Kidney (tissue), 14 donors: ENCODE data around the gene FANCC. TPM values are rescaled to one million over a fixed set of nuclear protein-coding genes. Genes with fewer than 3 reads are reported as not detected.

Experiments used
- DNase-seq, 5 donors: peaks; one replicate each; pipeline ENCODE4 v3.0.0-alpha.2; 2013 to 2020
- FAIRE-seq: peaks from 2 replicates; lab custom pipeline; 2012; peaks lifted over from hg19 to GRCh38; lab: Jason Lieb, UNC
- H3K27ac ChIP-seq, 2 donors: one replicate each; pipeline ENCODE4 v1.7.0; 2013; ENCODE audit warnings: low read depth in 2 of 2, low read length in 2 of 2, inconsistent platforms in 1 of 2
- H3K27me3 ChIP-seq: one replicate; pipeline ENCODE4 v1.7.1; 2013; ENCODE audit warnings: low read length, inconsistent platforms; ENCODE audit not compliant: control insufficient read depth, insufficient read depth
- H3K36me3 ChIP-seq, 3 donors: one replicate each; pipeline versions ENCODE4 v1.7.0 to v1.7.1; 2013; ENCODE audit warnings: low read length in 3 of 3, control low read depth in 1 of 3, inconsistent platforms in 1 of 3; ENCODE audit not compliant: insufficient read depth in 3 of 3, control insufficient read depth in 2 of 3
- H3K4me1 ChIP-seq, 3 donors: one replicate each; pipeline versions ENCODE4 v1.7.0 to v1.7.1; 2013; ENCODE audit warnings: low read length in 3 of 3, inconsistent platforms in 1 of 3, low read depth in 1 of 3; ENCODE audit not compliant: control insufficient read depth in 2 of 3, insufficient read depth in 2 of 3
- H3K4me3 ChIP-seq, 3 donors: one replicate each; pipeline versions ENCODE4 v1.7.0 to v1.8.1; 2013; ENCODE audit warnings: low read length in 3 of 3, control low read depth in 1 of 3, inconsistent platforms in 1 of 3
- H3K9ac ChIP-seq, 3 donors: one replicate each; pipeline versions ENCODE4 v1.7.0 to v1.7.1; 2013; ENCODE audit warnings: low read length in 3 of 3, control low read depth in 1 of 3, inconsistent platforms in 1 of 3
- H3K9me3 ChIP-seq, 3 donors: one replicate each; pipeline versions ENCODE4 v1.7.0 to v1.7.1; 2013; ENCODE audit warnings: low read length in 3 of 3, control low read depth in 1 of 3, inconsistent platforms in 1 of 3; ENCODE audit not compliant: control insufficient read depth in 2 of 3, insufficient read depth in 1 of 3
- CTCF ChIP-seq: IDR thresholded peaks from 3 replicates; pipeline ENCODE4 v1.5.1; 2012; ENCODE audit warnings: mild to moderate bottlenecking, moderate library complexity, borderline replicate concordance; ENCODE audit not compliant: insufficient read depth; ENCODE audit errors: extremely low read depth
- intact Hi-C: fragments of 100-400 bp; cut with DNase I; formaldehyde crosslinking; loops from one replicate; pipeline ENCODE4 v1.11.1; 2022
- polyA plus RNA-seq: library from polyadenylated mRNA; stranded (reverse); fragments of 350-450 nt; fragmentation: Illumina TruSeq; extraction: RNeasy Lipid Tissue Mini Kit (QIAGEN cat#74804); gene quantifications from one replicate; pipeline ENCODE4 v1.2.3, GENCODE V29; 2014; ENCODE audit warnings: low read depth, low replicate concordance; ENCODE audit not compliant: insufficient read depth
- total RNA-seq: library from RNA; stranded (reverse); fragmentation: NEBNext Ultra II Directional; extraction: Animal tissue kit (Norgen Biotek cat#: 25700); gene quantifications from one replicate; pipeline ENCODE4 v1.2.1, GENCODE V29; 2021
- donor health status: control.
- donor health status: control.
- donor health status: control.
- donor health status: control.
- donor health status: control.
- donor health status: DM: yes; HTN: yes; CAD: no.
- donor health status: Normal renal cell carcinoma (clear cell type).

FANCC gene
- total and polyA plus RNA-seq, 2 donors from 2014 or later: 7.5 to 10.8 TPM

DNA sequence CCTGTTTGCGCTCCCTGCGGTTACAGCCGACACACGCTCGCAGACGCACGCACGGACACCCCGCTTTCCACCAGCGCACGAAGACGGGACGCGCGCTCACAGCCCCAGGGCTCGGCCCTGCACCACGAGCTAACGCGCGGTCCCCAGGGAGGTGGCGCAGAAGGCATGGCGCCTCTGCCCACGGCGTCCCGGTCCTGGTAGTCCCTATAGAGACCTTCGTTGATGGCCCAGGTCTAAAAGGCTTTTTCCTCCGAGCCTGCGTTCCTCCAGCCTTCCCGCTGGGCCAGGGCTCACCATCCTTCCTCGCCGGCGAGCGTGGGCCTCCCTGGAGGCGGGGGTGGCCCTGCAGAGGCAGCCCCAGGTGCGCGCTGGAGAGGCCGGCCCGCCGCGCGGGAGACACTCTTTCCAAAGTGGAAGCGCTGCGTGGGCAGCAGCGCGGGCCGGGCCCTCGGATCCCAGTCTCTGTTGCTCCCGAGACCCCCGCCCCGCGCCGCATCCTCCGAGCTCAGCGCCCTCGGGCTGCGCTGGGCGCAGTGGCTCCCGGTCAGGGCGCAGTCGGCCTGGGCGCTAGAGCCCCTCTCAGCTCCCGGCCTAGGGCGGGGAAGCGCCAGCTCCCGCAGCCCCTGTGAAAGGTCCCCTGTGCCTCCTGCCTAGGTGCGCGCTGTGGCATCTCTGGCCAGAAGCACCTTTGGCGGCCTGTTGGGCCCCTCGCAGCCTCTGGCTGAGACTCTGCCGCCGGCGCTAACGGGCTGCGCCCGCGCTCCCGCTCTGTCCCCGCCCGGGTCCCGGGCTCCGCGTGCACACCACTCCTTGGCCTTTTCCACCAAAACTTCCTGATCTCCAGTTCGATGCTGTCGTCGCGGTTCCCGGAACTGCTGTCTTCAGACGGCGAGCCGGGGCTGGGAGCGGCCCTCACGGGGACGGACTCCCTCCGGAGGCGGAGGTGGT lies 31.9 kb upstream of the FANCC start:
- Histone ChIP-seq H3K27me3 (no peaks in the 10 kb centered on the region), H3K4me1 (peaks cover 0 to 3% (median 0%) of the 10 kb centered on the region in 3 donors), H3K36me3 (no peaks in the 10 kb centered on the region), H3K27ac (no peak overlapping the region), H3K9ac (no peak overlapping the region), H3K4me3 (peak overlapping the region in 1 of 3 donors; percentile 31), H3K9me3 (no peaks in the 10 kb centered on the region)
- no peak for TF ChIP-seq CTCF
- FAIRE-seq (no peak), DNase-seq (peak in 3 of 5 donors; percentile 33 to 41 (median 39))
- intact Hi-C loops: no loop called here

- no peak for DNase-seq
- no peak for FAIRE-seq
- H3K27me3 ChIP-seq: no peaks in the 10 kb centered on the region
- intact Hi-C loops: no loop called here
- peaks cover 0 to 3% (median 0%) of the 10 kb centered on the region in 3 donors for H3K4me1 ChIP-seq
- H3K27ac ChIP-seq: no peak overlapping the region
- no peaks in the 10 kb centered on the region for H3K9me3 ChIP-seq
- no peak for TF ChIP-seq CTCF
- no peak overlapping the region for H3K9ac ChIP-seq
- no peaks in the 10 kb centered on the region for H3K36me3 ChIP-seq
- H3K4me3 ChIP-seq: no peak overlapping the region
These were observed 28.5 kb upstream of the FANCC start for GRCh38 chr9:95346021-95346420.

DNA sequence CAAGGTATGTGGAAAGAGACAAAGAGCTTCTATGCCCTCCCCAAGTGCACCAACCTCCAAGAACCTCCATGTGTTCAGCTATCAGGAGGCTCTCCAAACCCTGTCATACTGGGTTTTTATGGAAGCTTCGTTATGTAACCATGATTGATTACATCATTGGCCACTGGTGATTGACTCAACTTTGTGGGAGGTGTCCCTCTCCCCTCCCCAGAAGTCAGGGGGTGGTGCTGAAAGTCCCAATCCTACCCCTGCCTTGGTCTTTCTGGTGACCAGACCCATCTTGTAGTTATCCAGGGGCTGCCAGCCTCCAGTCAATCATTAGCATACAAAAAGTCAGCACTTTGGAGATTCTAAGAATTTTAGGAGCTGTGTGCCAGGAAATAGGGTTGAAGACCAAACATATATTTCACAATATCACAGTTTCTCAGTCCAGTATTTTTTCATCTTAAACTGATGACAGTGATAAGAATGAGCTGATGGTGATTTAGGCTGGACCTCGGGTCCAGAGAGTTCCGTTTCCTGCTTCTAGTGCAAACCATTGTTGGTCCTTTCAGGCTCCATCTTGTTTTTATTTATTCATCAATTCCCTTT lies 27.3 kb upstream of the FANCC start:
- Histone ChIP-seq H3K27ac (no peak overlapping the region), H3K4me3 (no peak overlapping the region), H3K9me3 (no peaks in the 10 kb centered on the region), H3K36me3 (no peaks in the 10 kb centered on the region), H3K27me3 (no peaks in the 10 kb centered on the region), H3K9ac (no peak overlapping the region), H3K4me1 (peaks cover 0 to 3% (median 0%) of the 10 kb centered on the region in 3 donors)
- no peak for TF ChIP-seq CTCF
- DNase-seq: no peak
- intact Hi-C loops: no loop called here
- FAIRE-seq: no peak
